ENCODE results near the gene PXMP4.

Gene PXMP4

DNA sequence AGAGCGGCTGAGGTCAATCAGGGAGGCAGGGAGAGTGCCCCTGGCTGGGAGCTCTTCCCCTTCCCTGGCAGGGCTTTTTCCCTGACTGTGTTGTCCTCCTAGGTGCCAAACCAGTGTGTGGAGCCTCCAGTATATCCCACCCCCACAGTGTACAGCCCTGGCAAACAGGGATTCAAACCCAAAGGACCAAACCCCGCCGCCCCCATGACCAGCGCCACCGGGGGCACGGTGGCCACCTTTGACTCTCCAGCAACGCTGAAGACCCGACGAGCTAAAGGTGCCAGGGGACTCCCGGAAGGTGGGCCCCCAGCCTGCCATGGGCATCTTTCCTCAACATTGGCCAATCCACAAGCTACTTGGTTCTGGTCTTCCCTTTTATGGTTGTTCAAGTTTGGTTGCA lies 36.9 kb upstream of the PXMP4 start:
- TF ChIP-seq FOXM1 (IDR thresholded peaks at IDR 0.05; ENCODE audit: borderline replicate concordance, low read depth), result no peak
- TF ChIP-seq, protein P1, sequence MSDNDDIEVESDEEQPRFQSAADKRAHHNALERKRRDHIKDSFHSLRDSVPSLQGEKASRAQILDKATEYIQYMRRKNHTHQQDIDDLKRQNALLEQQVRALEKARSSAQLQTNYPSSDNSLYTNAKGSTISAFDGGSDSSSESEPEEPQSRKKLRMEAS (IDR thresholded peaks at IDR 0.05), result no peak
- TF ChIP-seq RAD21 (IDR thresholded peaks at IDR 0.05; ENCODE audit: low read depth), result no peak
- TF ChIP-seq EP300 (IDR thresholded peaks at IDR 0.05; ENCODE audit: borderline replicate concordance), result no peak

DNA sequence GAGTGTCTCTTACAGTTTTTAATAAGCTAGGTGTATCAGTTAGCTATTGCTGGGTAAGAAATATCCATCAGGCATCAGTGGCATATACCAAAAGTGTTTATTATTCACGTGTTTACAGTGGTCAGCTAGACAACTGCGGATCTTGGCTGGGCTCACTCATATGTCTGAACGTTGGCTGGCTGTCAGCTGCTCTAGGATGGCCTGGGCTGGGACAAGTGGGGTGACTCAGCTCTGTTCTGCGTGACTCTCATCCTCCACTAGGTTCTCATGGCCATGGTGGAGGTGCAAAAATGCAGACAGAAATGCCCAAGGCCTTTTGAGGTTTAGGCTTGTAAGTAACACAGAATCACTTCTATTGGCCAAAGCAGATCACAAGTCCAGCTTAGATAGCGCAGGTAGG lies 33.7 kb upstream of the PXMP4 start:
- TF ChIP-seq TAF1 (IDR thresholded peaks at IDR 0.05; ENCODE audit: low read depth) (no peak), RAD21 (IDR thresholded peaks at IDR 0.05; ENCODE audit: low read depth) (no peak), ZBTB7A (IDR thresholded peaks at IDR 0.05; ENCODE audit: low read depth) (no peak), FOXM1 (IDR thresholded peaks at IDR 0.05; ENCODE audit: borderline replicate concordance, low read depth) (no peak), EP300 (IDR thresholded peaks at IDR 0.05; ENCODE audit: borderline replicate concordance) (no peak), REST (IDR thresholded peaks at IDR 0.05; ENCODE audit: low read depth) (no peak), NFIC (IDR thresholded peaks at IDR 0.05) (no peak), CEBPB (IDR thresholded peaks at IDR 0.05) (no peak), USF1 (IDR thresholded peaks at IDR 0.05) (no peak), TEAD4 (IDR thresholded peaks at IDR 0.05) (no peak), TCF12 (IDR thresholded peaks at IDR 0.05; ENCODE audit: low read depth) (no peak), CREB1 (IDR thresholded peaks at IDR 0.05; ENCODE audit: low read depth) (no peak), EGR1 (IDR thresholded peaks at IDR 0.05) (no peak), YY1 (IDR thresholded peaks at IDR 0.05; ENCODE audit: low read depth) (no peak)
- TF ChIP-seq, protein P1 (IDR thresholded peaks at IDR 0.05), result no peak

GRCh38 chr20:33753143-33753542 lies 33.0 kb upstream of the PXMP4 start:
- TF ChIP-seq EP300 (IDR thresholded peaks at IDR 0.05; ENCODE audit: borderline replicate concordance), result no peak

GRCh38 chr20:33751775-33752174 lies 31.7 kb upstream of the PXMP4 start:
- TF ChIP-seq EGR1 (IDR thresholded peaks at IDR 0.05) (no peak), CREB1 (IDR thresholded peaks at IDR 0.05; ENCODE audit: low read depth) (no peak), TEAD4 (IDR thresholded peaks at IDR 0.05) (no peak), ZBTB7A (IDR thresholded peaks at IDR 0.05; ENCODE audit: low read depth) (no peak), EP300 (IDR thresholded peaks at IDR 0.05; ENCODE audit: borderline replicate concordance) (no peak), USF1 (IDR thresholded peaks at IDR 0.05) (no peak), REST (IDR thresholded peaks at IDR 0.05; ENCODE audit: low read depth) (no peak), FOXM1 (IDR thresholded peaks at IDR 0.05; ENCODE audit: borderline replicate concordance, low read depth) (no peak), TCF12 (IDR thresholded peaks at IDR 0.05; ENCODE audit: low read depth) (no peak), TAF1 (IDR thresholded peaks at IDR 0.05; ENCODE audit: low read depth) (no peak), NFIC (IDR thresholded peaks at IDR 0.05) (no peak), RAD21 (IDR thresholded peaks at IDR 0.05; ENCODE audit: low read depth) (no peak), YY1 (IDR thresholded peaks at IDR 0.05; ENCODE audit: low read depth) (no peak), CEBPB (IDR thresholded peaks at IDR 0.05) (no peak)
- TF ChIP-seq, protein P1 (IDR thresholded peaks at IDR 0.05), result no peak

GRCh38 chr20:33746325-33746998 lies 26.4 kb upstream of the PXMP4 start:
- no peak for TF ChIP-seq REST (IDR thresholded peaks at IDR 0.05; ENCODE audit: low read depth)
- TF ChIP-seq, protein P1 (IDR thresholded peaks at IDR 0.05), result no peak
- no peak for TF ChIP-seq USF1 (IDR thresholded peaks at IDR 0.05)
- no peak for TF ChIP-seq TEAD4 (IDR thresholded peaks at IDR 0.05)
- no peak for TF ChIP-seq NFIC (IDR thresholded peaks at IDR 0.05)
- TF ChIP-seq RAD21 (IDR thresholded peaks at IDR 0.05; ENCODE audit: low read depth), result no peak
- no peak for TF ChIP-seq CREB1 (IDR thresholded peaks at IDR 0.05; ENCODE audit: low read depth)
- TF ChIP-seq TCF12 (IDR thresholded peaks at IDR 0.05; ENCODE audit: low read depth), result no peak
- TF ChIP-seq FOXM1 (IDR thresholded peaks at IDR 0.05; ENCODE audit: borderline replicate concordance, low read depth), result no peak
